ENCODE data around the gene VAT1L.
A peak's percentile ranks its signal among the peaks of the same experiment; 100 is the strongest.

VAT1L gene

DNA sequence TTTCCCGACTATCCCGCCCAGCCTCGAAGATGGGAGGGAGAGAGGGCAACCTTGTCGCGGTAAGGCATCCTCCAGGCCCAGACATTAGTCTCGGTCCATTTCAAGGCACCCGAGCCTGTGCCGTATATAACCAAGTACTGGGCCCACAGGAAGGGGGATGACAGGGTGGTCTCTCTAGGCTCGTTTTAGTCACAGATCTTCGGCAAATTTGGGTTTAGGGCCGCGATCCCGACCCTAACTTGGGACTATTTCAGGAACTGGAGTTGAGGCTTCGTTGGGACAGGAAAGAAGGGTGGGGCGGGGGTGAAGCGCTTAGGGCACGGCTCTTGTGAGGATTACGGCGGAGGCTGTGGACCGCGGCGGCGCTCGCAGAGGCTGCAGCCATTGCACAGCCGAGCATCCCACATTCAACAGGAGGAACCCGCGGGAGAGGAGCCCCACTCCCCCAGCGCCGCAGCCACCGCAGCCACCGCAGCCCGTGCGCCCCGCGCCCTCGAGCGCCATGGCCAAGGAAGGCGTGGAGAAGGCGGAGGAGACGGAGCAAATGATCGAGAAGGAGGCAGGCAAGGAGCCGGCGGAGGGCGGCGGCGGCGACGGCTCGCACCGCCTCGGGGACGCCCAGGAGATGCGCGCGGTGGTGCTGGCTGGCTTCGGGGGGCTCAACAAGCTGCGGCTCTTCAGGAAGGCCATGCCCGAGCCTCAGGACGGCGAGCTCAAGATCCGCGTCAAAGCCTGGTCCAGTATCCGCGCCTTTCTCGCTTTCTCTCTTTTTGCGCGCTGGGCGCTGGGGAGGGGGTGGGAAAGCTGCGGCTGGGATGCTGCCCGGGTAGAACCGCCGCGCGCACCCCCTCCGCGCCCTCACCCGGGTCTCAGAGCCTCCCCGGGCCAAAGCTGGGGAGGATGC is at the start of gene VAT1L:
TSS of gene VAT1L (plus strand) at position 384 of the 904 bp plus-strand sequence. CDS start at position 503, 119 bp downstream.
- Histone ChIP-seq H3K27me3 (ENCODE audit: control insufficient read depth in 1 of 2, insufficient read depth in 2 of 2, low read length in 2 of 2) (peaks cover 28 to 40% of the 10 kb centered on the region in 2 donors), H3K4me1 (ENCODE audit: control insufficient read depth in 1 of 2, insufficient read depth in 2 of 2, low read length in 2 of 2) (no peaks in the 10 kb centered on the region), H3K9me3 (ENCODE audit: control insufficient read depth in 1 of 2, low read length in 2 of 2) (no peaks in the 10 kb centered on the region), H3K9ac (ENCODE audit: low read depth in 1 of 2, low read length in 2 of 2) (no peak within 1 kb of the TSS), H3K4me3 (ENCODE audit: low read depth in 1 of 2, low read length in 2 of 2) (peak within 1 kb of the TSS; percentile 25 to 50), H3K27ac (ENCODE audit: low read depth, low read length) (no peak within 1 kb of the TSS), H3K36me3 (ENCODE audit: control insufficient read depth in 1 of 2, insufficient read depth in 2 of 2, low read length in 2 of 2) (no peaks in the 10 kb centered on the region)

GRCh38 chr16:77738706-77739558 is 49.4 kb upstream of the VAT1L start:
- H3K27ac ChIP-seq (ENCODE audit: low read depth, low read length) = no peak overlapping the region
- H3K36me3 ChIP-seq (ENCODE audit: control insufficient read depth in 1 of 2, insufficient read depth in 2 of 2, low read length in 2 of 2) = peaks cover 0 to 4% of the 10 kb centered on the region in 2 donors
- H3K9ac ChIP-seq (ENCODE audit: low read depth in 1 of 2, low read length in 2 of 2) = no peak overlapping the region
- no peaks in the 10 kb centered on the region for H3K4me1 ChIP-seq (ENCODE audit: control insufficient read depth in 1 of 2, insufficient read depth in 2 of 2, low read length in 2 of 2)
- no peaks in the 10 kb centered on the region for H3K9me3 ChIP-seq (ENCODE audit: control insufficient read depth in 1 of 2, low read length in 2 of 2)
- no peaks in the 10 kb centered on the region for H3K27me3 ChIP-seq (ENCODE audit: control insufficient read depth in 1 of 2, insufficient read depth in 2 of 2, low read length in 2 of 2)
- H3K4me3 ChIP-seq (ENCODE audit: low read depth in 1 of 2, low read length in 2 of 2) = no peak overlapping the region

DNA sequence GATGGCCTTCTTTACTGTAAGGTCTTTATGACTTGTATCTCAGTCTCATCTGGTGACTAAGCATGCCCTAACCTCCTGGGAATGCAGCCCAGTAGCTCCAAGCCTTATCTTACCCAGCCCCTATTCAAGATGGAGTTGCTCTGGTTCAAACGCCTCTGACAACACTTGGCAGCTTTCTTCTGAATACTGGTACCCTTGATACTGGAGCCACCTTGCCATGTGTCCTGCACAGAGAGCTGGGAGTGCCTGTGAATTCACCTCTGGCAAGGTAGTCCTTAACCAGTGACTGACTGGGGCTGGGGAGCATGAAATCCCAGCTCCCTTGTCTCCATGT is 48.8 kb upstream of the VAT1L start:
- no peaks in the 10 kb centered on the region for H3K9me3 ChIP-seq (ENCODE audit: control insufficient read depth in 1 of 2, low read length in 2 of 2)
- peaks cover 0 to 4% of the 10 kb centered on the region in 2 donors for H3K36me3 ChIP-seq (ENCODE audit: control insufficient read depth in 1 of 2, insufficient read depth in 2 of 2, low read length in 2 of 2)
- no peak overlapping the region for H3K9ac ChIP-seq (ENCODE audit: low read depth in 1 of 2, low read length in 2 of 2)
- no peaks in the 10 kb centered on the region for H3K27me3 ChIP-seq (ENCODE audit: control insufficient read depth in 1 of 2, insufficient read depth in 2 of 2, low read length in 2 of 2)
- H3K27ac ChIP-seq (ENCODE audit: low read depth, low read length) = no peak overlapping the region
- H3K4me3 ChIP-seq (ENCODE audit: low read depth in 1 of 2, low read length in 2 of 2) = no peak overlapping the region
- H3K4me1 ChIP-seq (ENCODE audit: control insufficient read depth in 1 of 2, insufficient read depth in 2 of 2, low read length in 2 of 2) = no peaks in the 10 kb centered on the region

DNA sequence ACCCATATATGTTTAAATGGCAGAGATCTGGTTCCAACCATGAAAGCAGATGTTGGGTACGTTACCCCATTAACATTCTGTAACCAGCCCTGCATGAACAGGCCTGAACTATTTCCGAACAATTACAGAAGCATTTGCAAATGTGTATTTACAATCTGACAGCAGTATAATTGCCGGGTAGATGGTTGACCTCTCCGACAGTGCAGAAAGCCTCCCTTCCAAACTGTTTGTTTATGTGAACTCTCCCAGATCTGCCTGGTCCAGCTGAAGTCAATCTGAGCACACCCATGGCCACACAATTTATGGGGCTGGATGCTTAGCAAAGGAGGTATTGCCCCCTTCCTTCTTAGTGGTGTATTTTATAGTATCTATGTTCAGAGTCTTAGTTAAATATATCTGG is 44.2 kb upstream of the VAT1L start:
- Histone ChIP-seq H3K4me1 (ENCODE audit: control insufficient read depth in 1 of 2, insufficient read depth in 2 of 2, low read length in 2 of 2) (no peaks in the 10 kb centered on the region), H3K9ac (ENCODE audit: low read depth in 1 of 2, low read length in 2 of 2) (no peak overlapping the region), H3K9me3 (ENCODE audit: control insufficient read depth in 1 of 2, low read length in 2 of 2) (no peaks in the 10 kb centered on the region), H3K27ac (ENCODE audit: low read depth, low read length) (no peak overlapping the region), H3K4me3 (ENCODE audit: low read depth in 1 of 2, low read length in 2 of 2) (no peak overlapping the region), H3K27me3 (ENCODE audit: control insufficient read depth in 1 of 2, insufficient read depth in 2 of 2, low read length in 2 of 2) (no peaks in the 10 kb centered on the region), H3K36me3 (ENCODE audit: control insufficient read depth in 1 of 2, insufficient read depth in 2 of 2, low read length in 2 of 2) (no peaks in the 10 kb centered on the region)

GRCh38 chr16:77745972-77746371 is 42.4 kb upstream of the VAT1L start:
- no peaks in the 10 kb centered on the region for H3K36me3 ChIP-seq (ENCODE audit: control insufficient read depth in 1 of 2, insufficient read depth in 2 of 2, low read length in 2 of 2)
- no peak overlapping the region for H3K9ac ChIP-seq (ENCODE audit: low read depth in 1 of 2, low read length in 2 of 2)
- H3K9me3 ChIP-seq (ENCODE audit: control insufficient read depth in 1 of 2, low read length in 2 of 2) = no peaks in the 10 kb centered on the region
- H3K4me1 ChIP-seq (ENCODE audit: control insufficient read depth in 1 of 2, insufficient read depth in 2 of 2, low read length in 2 of 2) = no peaks in the 10 kb centered on the region
- no peaks in the 10 kb centered on the region for H3K27me3 ChIP-seq (ENCODE audit: control insufficient read depth in 1 of 2, insufficient read depth in 2 of 2, low read length in 2 of 2)
- H3K4me3 ChIP-seq (ENCODE audit: low read depth in 1 of 2, low read length in 2 of 2) = no peak overlapping the region
- no peak overlapping the region for H3K27ac ChIP-seq (ENCODE audit: low read depth, low read length)

DNA sequence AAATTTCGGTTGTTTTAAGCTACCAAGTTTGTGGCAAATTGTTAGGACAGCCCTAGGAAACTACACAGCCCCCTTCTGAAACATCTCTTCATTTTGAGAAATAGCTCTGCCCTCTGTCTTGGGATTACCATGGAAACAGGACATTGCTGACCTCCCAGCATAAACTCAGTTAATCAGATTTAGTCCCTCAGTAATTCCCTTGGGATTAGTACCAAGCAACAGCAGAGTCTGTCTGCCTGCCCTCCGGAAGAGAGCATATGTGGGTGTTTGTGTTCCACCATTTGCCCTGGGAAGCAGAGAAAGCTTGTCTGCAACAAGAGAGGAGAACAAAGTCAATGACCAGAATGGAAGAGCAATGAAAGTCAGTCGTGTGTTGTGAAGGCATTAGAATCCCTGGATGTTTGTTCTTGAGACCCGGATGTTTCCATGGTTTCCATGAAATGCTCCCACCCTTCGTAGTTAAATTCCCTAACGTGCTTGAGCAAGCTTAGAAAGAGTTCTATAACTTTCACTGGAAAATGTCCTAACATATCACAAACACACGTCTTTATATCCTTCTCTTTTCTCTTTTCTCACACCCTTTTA is 39.9 kb upstream of the VAT1L start:
- H3K9me3 ChIP-seq (ENCODE audit: control insufficient read depth in 1 of 2, low read length in 2 of 2) = no peaks in the 10 kb centered on the region
- no peak overlapping the region for H3K9ac ChIP-seq (ENCODE audit: low read depth in 1 of 2, low read length in 2 of 2)
- no peak overlapping the region for H3K4me3 ChIP-seq (ENCODE audit: low read depth in 1 of 2, low read length in 2 of 2)
- H3K27me3 ChIP-seq (ENCODE audit: control insufficient read depth in 1 of 2, insufficient read depth in 2 of 2, low read length in 2 of 2) = no peaks in the 10 kb centered on the region
- H3K27ac ChIP-seq (ENCODE audit: low read depth, low read length) = no peak overlapping the region
- no peaks in the 10 kb centered on the region for H3K4me1 ChIP-seq (ENCODE audit: control insufficient read depth in 1 of 2, insufficient read depth in 2 of 2, low read length in 2 of 2)
- no peaks in the 10 kb centered on the region for H3K36me3 ChIP-seq (ENCODE audit: control insufficient read depth in 1 of 2, insufficient read depth in 2 of 2, low read length in 2 of 2)

DNA sequence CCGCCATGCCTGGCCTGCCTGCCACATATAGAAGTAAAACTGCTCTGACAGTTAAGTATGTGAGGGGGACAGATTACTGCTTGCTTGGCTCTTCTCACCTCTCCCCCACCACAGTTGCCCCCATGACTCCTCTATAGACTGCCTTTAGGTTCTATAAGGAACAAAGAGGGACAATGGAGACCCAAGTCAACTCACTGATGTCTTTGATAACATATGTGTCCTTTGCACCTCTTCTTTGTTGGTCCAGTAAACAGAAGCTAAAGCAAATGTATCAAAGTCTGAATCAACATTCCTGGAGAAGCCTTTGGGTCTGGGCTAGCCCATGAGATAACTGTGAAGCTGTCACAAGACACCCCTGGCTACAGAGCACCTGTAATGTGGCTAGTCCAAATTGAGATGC is 38.9 kb upstream of the VAT1L start:
- Histone ChIP-seq H3K27me3 (ENCODE audit: control insufficient read depth in 1 of 2, insufficient read depth in 2 of 2, low read length in 2 of 2) (no peaks in the 10 kb centered on the region), H3K9ac (ENCODE audit: low read depth in 1 of 2, low read length in 2 of 2) (no peak overlapping the region), H3K36me3 (ENCODE audit: control insufficient read depth in 1 of 2, insufficient read depth in 2 of 2, low read length in 2 of 2) (no peaks in the 10 kb centered on the region), H3K9me3 (ENCODE audit: control insufficient read depth in 1 of 2, low read length in 2 of 2) (no peaks in the 10 kb centered on the region), H3K4me1 (ENCODE audit: control insufficient read depth in 1 of 2, insufficient read depth in 2 of 2, low read length in 2 of 2) (no peaks in the 10 kb centered on the region), H3K27ac (ENCODE audit: low read depth, low read length) (no peak overlapping the region), H3K4me3 (ENCODE audit: low read depth in 1 of 2, low read length in 2 of 2) (no peak overlapping the region)

DNA sequence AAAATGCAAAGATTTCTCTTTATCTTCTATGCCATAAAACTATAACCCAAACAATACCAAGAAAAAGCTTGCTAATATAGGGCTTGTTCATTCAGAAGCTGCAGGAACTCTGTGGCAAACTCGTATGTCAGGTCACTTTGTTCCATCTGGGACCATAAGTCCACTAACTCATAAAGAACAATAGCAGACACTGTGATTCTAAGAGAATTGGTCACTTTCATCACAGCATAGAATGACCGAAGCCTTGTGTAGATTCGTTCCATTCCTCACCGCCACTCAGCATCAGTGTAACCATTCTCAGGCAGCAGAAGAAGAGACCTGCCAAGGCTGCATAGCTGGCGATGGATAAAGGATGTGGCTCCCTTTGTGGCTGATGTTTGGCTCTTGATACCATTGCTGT is 30.3 kb upstream of the VAT1L start:
- Histone ChIP-seq H3K9ac (ENCODE audit: low read depth in 1 of 2, low read length in 2 of 2) (no peak overlapping the region), H3K27me3 (ENCODE audit: control insufficient read depth in 1 of 2, insufficient read depth in 2 of 2, low read length in 2 of 2) (no peaks in the 10 kb centered on the region), H3K4me1 (ENCODE audit: control insufficient read depth in 1 of 2, insufficient read depth in 2 of 2, low read length in 2 of 2) (no peaks in the 10 kb centered on the region), H3K4me3 (ENCODE audit: low read depth in 1 of 2, low read length in 2 of 2) (no peak overlapping the region), H3K9me3 (ENCODE audit: control insufficient read depth in 1 of 2, low read length in 2 of 2) (no peaks in the 10 kb centered on the region), H3K36me3 (ENCODE audit: control insufficient read depth in 1 of 2, insufficient read depth in 2 of 2, low read length in 2 of 2) (no peaks in the 10 kb centered on the region), H3K27ac (ENCODE audit: low read depth, low read length) (no peak overlapping the region)

DNA sequence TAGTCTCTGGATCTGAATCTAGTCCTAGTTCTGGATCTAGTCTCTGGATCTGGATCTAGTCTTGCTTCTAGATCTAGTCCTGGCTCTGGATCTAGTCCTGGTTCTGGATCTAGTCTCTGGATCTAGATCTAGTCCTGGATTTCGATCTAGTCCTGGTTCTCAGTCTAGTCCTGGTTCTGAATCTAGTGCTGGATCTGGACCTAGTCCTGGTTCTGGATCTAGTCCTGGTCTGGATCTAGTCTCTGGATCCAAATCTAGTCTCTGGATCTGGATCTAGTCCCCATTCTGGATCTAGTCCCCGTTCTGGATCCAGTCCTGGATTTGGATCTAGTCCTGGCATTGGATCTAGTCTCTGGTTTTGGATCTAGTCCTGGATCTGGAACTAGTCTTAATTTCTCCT is 29.9 kb upstream of the VAT1L start:
- no peak overlapping the region for H3K27ac ChIP-seq (ENCODE audit: low read depth, low read length)
- no peaks in the 10 kb centered on the region for H3K9me3 ChIP-seq (ENCODE audit: control insufficient read depth in 1 of 2, low read length in 2 of 2)
- H3K27me3 ChIP-seq (ENCODE audit: control insufficient read depth in 1 of 2, insufficient read depth in 2 of 2, low read length in 2 of 2) = no peaks in the 10 kb centered on the region

GRCh38 chr16:77759201-77759600 is 29.2 kb upstream of the VAT1L start:
- no peak overlapping the region for H3K27ac ChIP-seq (ENCODE audit: low read depth, low read length)
- H3K4me3 ChIP-seq (ENCODE audit: low read depth in 1 of 2, low read length in 2 of 2) = no peak overlapping the region
- no peaks in the 10 kb centered on the region for H3K4me1 ChIP-seq (ENCODE audit: control insufficient read depth in 1 of 2, insufficient read depth in 2 of 2, low read length in 2 of 2)
- H3K9me3 ChIP-seq (ENCODE audit: control insufficient read depth in 1 of 2, low read length in 2 of 2) = no peaks in the 10 kb centered on the region
- no peaks in the 10 kb centered on the region for H3K27me3 ChIP-seq (ENCODE audit: control insufficient read depth in 1 of 2, insufficient read depth in 2 of 2, low read length in 2 of 2)
- H3K36me3 ChIP-seq (ENCODE audit: control insufficient read depth in 1 of 2, insufficient read depth in 2 of 2, low read length in 2 of 2) = no peaks in the 10 kb centered on the region
- H3K9ac ChIP-seq (ENCODE audit: low read depth in 1 of 2, low read length in 2 of 2) = no peak overlapping the region

More for the DNA sequence above, 29.9 kb upstream of the VAT1L start:
- H3K36me3 ChIP-seq (ENCODE audit: control insufficient read depth in 1 of 2, insufficient read depth in 2 of 2, low read length in 2 of 2) = no peaks in the 10 kb centered on the region
- no peak overlapping the region for H3K4me3 ChIP-seq (ENCODE audit: low read depth in 1 of 2, low read length in 2 of 2)
- H3K4me1 ChIP-seq (ENCODE audit: control insufficient read depth in 1 of 2, insufficient read depth in 2 of 2, low read length in 2 of 2) = no peaks in the 10 kb centered on the region
- H3K9ac ChIP-seq (ENCODE audit: low read depth in 1 of 2, low read length in 2 of 2) = no peak overlapping the region

All from duodenal mucosa (tissue), 2 donors.